Measurements from ENCODE around the gene MGST3.
"Not testable (repeated sequence)": the region's sequence is repeated elsewhere in the genome, so short reads cannot be mapped to it uniquely, and the experiment has no call there.

Gene MGST3

GRCh38 chr1:165629848-165630628, 996 bp upstream of the MGST3 start:
- peak in 1 of 2 experiments; percentile 74 for DNase-seq

GRCh38 chr1:165631342-165632151, 513 bp downstream of the MGST3 start:
- peak in 1 of 2 experiments; percentile 28 for DNase-seq

GRCh38 chr1:165632152-165632469, 1.1 kb downstream of the MGST3 start:
- no peak for DNase-seq

GRCh38 chr1:165632491-165632890, 1.5 kb downstream of the MGST3 start:
- no peak for DNase-seq

GRCh38 chr1:165633614-165634013, 2.6 kb downstream of the MGST3 start:
- DNase-seq, result no peak

- no peak for DNase-seq
These were observed 3.3 kb downstream of the MGST3 start for GRCh38 chr1:165634154-165634921.

- DNase-seq, result no peak
These were observed 4.3 kb downstream of the MGST3 start for GRCh38 chr1:165635329-165635728.

GRCh38 chr1:165635823-165636222, 4.8 kb downstream of the MGST3 start:
- DNase-seq, result no peak

- DNase-seq, result no peak
These were observed 6.4 kb downstream of the MGST3 start for GRCh38 chr1:165637427-165637826.

- not testable (repeated sequence) for DNase-seq
These were observed 7.2 kb downstream of the MGST3 start for GRCh38 chr1:165638211-165638610.

- DNase-seq, result no peak
These were observed 9.0 kb downstream of the MGST3 start for GRCh38 chr1:165639821-165640623.

GRCh38 chr1:165641231-165641987, 10.4 kb downstream of the MGST3 start:
- DNase-seq, result no peak

- no peak for DNase-seq
These were observed 13.2 kb downstream of the MGST3 start for GRCh38 chr1:165644064-165644735.

- DNase-seq, result no peak
These were observed 14.8 kb downstream of the MGST3 start for GRCh38 chr1:165645654-165646366.

- DNase-seq, result no peak
These were observed 16.5 kb downstream of the MGST3 start for GRCh38 chr1:165647517-165647916.

- DNase-seq, result no peak
These were observed 16.9 kb downstream of the MGST3 start for GRCh38 chr1:165647970-165648369.

- no peak for DNase-seq
These were observed 18.0 kb downstream of the MGST3 start for GRCh38 chr1:165648919-165649572.

- DNase-seq, result no peak
These were observed 20.1 kb downstream of the MGST3 start for GRCh38 chr1:165650981-165651625.

All from NCI-H2081 (cell line).